Measurements from ENCODE around the gene SPRED1. TPM values are rescaled to one million over a fixed set of nuclear protein-coding genes. Genes with fewer than 3 reads are reported as not detected.
A peak's percentile ranks its signal among the peaks of the same experiment; 100 is the strongest.

The SPRED1 gene
- total and polyA plus RNA-seq, 2 of the 4 experiments (the other 2 are of a cell fraction) = 6.6 to 17.9 TPM

DNA sequence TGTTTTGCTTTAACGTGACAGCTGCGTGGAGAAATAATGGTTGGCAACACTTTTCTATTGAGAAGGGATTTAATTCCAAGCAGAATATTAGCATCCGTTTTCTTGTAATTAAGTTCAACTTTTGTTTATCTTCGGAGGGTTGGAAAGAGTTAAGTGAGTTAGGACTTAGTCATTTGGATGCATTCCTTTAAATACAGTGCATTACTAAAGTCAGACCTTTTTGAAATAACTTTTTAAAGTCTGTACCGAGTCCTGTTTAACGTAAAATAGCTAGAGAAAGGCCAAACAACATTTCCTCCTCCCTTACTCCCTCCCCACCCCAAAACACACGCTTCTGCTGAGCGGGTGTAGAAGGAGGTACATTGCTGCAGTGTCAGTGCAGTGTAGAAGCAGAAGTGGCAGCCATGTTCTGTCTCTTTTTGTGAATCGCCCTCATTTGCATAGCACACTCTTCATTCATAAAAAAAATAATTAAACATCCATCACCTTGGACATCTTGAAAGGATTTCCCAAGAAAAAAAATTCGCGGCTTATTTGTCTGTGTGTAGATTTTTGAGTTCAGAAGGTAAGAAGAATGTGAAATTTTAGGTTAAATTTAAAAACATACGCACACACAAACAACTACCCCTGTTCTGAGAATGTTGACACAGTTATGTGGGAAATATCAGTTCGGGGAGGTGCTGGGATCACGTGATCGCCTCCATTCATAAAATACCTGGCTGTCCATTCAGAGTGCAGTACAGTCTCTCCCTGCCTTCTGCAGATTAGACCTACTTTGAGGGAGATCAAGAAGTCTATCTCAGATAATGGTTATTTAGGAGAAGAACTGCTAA, 1.6 kb downstream of the SPRED1 start:
- BruUV-seq (replicated peaks) = TSS peak; percentile 24
- Histone ChIP-seq H3K27ac (ENCODE audit: insufficient read depth, low read length) (peak overlapping the region; percentile 98), H2AK5ac (ENCODE audit: low read depth, low read length) (peak overlapping the region; percentile 63; the same call in 1 of the 2 replicates), H3K4ac (ENCODE audit: low read depth, low read length) (peak overlapping the region; percentile 92), H3K4me2 (ENCODE audit: low read depth, low read length) (peak overlapping the region; percentile 89), H3K18ac (ENCODE audit: low read depth, low read length) (peak overlapping the region; percentile 68), H2AK9ac (replicated peaks; ENCODE audit: low read depth, low read length, poor library complexity) (peak overlapping the region; percentile 39), H3K23ac (ENCODE audit: low read depth, low read length) (peak overlapping the region; percentile 91), H3K9me1 (ENCODE audit: insufficient read depth, low read length) (peaks cover 7% of the 10 kb centered on the region; the same call in 1 of the 2 replicates), H2AFZ (replicated peaks; ENCODE audit: low read length, poor library complexity) (no peak overlapping the region), H3K14ac (replicated peaks; ENCODE audit: low read depth, low read length) (peak overlapping the region; percentile 92), H3K27me3 (ENCODE audit: control insufficient read depth, insufficient read depth, low read length) (no peaks in the 10 kb centered on the region), H3K4me3 (ENCODE audit: insufficient read depth, low read depth, low read length) (peak overlapping the region; percentile 95), H2BK5ac (ENCODE audit: low read depth, low read length, poor library complexity, severe bottlenecking) (peak overlapping the region; percentile 97), H3K9ac (ENCODE audit: low read depth, low read length) (peak overlapping the region; percentile 99), H4K5ac (ENCODE audit: low read depth, low read length) (peak overlapping the region; percentile 2; the same call in 1 of the 2 replicates), H3K4me1 (ENCODE audit: control insufficient read depth, insufficient read depth, low read length) (peaks cover 10% of the 10 kb centered on the region), H3K79me1 (ENCODE audit: low read depth in 1 of 2, low read length in 2 of 2) (peaks cover 0 to 17% of the 10 kb centered on the region in 2 experiments; a peak in 2 of 4 replicates), H2BK120ac (ENCODE audit: low read depth, low read length) (peak overlapping the region; percentile 41), H3K36me3 (ENCODE audit: control insufficient read depth, insufficient read depth, low read length) (no peaks in the 10 kb centered on the region), H3K56ac (ENCODE audit: extremely low read depth, insufficient read depth, low read length) (peak overlapping the region; percentile 92), H4K91ac (ENCODE audit: insufficient read depth, low read depth, low read length) (no peak overlapping the region), H4K8ac (ENCODE audit: low read depth in 2 of 2, low read length in 2 of 2) (peak overlapping the region in 1 of 2 experiments; percentile 41; a peak in 3 of 4 replicates), H2BK15ac (ENCODE audit: low read depth, low read length) (no peak overlapping the region), H3K9me3 (ENCODE audit: control insufficient read depth, insufficient read depth, low read length) (no peaks in the 10 kb centered on the region), H4K20me1 (ENCODE audit: insufficient read depth, low read length) (peaks cover 45% of the 10 kb centered on the region), H2BK20ac (ENCODE audit: low read depth, low read length) (no peak overlapping the region)
- CTCF ChIA-PET = interaction anchor here (1.4 kb wide), 1 partner anchor 100 kb away, joined by 3 read pairs; no protein-coding TSS in a partner anchor
- in situ Hi-C loops (cut with MboI; ENCODE audit: low sequenced_read_pairs) (loop anchor here (10.0 kb wide), 1 partner anchor 91 kb away; no protein-coding TSS in a partner anchor), intact Hi-C loops (cut with micrococcal nuclease) (loop anchor here (2.0 to 5.0 kb wide), 3 partner anchors 138 to 167 kb away; no protein-coding TSS in a partner anchor), dilution Hi-C loops (cut with HindIII; ENCODE audit: low sequenced_read_pairs, unreplicated experiment) (no loop called here)
- 0% methylated on average over 1 of the region's 15 CpGs; no CpG with 5 or more reads in 1 of the 2 experiments for WGBS, 2 experiments (ENCODE audit: extremely low coverage in 2 of 2, insufficient read length in 1 of 2)
- DNase-seq (peak; percentile 68), ATAC-seq (ENCODE audit: low read depth) (peak; percentile 1; the same call in 1 of the 2 replicates)
- TF ChIP-seq BHLHE40 (IDR thresholded peaks at IDR 0.05; ENCODE audit: low read depth, low read length) = peak; percentile 74
- 0 out of 2 replicates have a peak, but pooled peaks have one; percentile 44 for TF ChIP-seq MAZ (IDR thresholded peaks at IDR 0.05; ENCODE audit: borderline replicate concordance, low read depth, low read length)
- TF ChIP-seq USF2 (IDR thresholded peaks at IDR 0.05; ENCODE audit: low read depth, low read length) = peak; percentile 89
- no peak for TF ChIP-seq RFX5 (IDR thresholded peaks at IDR 0.05; ENCODE audit: low read depth, low read length)
- POLR2A ChIA-PET (ENCODE audit: unreplicated experiment) = interaction anchor here (0.5 to 1.0 kb wide), 4 partner anchors 84 to 258 kb away, joined by 4 to 6 read pairs (median 6); no protein-coding TSS in a partner anchor
